MM.1S (cell line): ENCODE data around the gene TSC2.

Experiments
- CTCF ChIP-seq: fragments of 300-600 bp; sonication (generic); IDR thresholded peaks from 2 replicates; pipeline ENCODE4 v1.5.1; 2016; ENCODE audit warnings: antibody characterized with exemption, low read length, mixed read lengths
- EZH2 ChIP-seq: fragments of 300-600 bp; sonication (generic); optimal IDR thresholded peaks from 2 replicates; pipeline ENCODE3; 2017; ENCODE audit warnings: low read depth, mild to moderate bottlenecking, antibody characterized with exemption, low read length, mixed read lengths

GRCh38 chr16:2053211-2053610 is 5.4 kb downstream of the TSC2 start:
- TF ChIP-seq CTCF, result no peak
- no peak for TF ChIP-seq EZH2
